ENCODE results near the gene PKIG.
A peak's percentile ranks its signal among the peaks of the same experiment; 100 is the strongest.

Gene PKIG

DNA sequence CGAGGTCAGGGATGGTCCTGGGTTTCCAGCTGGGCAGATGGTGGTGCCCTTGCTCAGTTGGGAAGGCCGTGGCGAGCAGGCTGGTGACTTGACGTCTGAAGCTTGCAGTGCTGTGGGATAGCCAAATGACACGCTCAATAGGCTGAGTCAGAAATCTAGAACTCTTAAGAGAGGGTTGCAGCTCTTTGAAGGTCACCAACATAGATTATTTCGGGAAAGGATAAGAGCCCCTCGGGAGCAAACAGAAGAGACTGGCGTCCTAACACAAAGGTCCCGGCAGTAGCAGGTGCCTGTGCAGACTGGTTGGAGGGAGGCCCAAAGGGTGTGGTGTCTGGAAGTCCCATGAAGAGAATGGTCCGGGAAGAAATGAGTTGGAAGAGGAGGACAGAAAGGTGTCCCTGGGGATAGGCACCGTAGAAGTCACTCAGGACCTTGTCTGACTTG is 18.4 kb downstream of the PKIG start:
- TF ChIP-seq ZFX (IDR thresholded peaks at IDR 0.05) = no peak
- no peak overlapping the region for H3K27ac ChIP-seq

GRCh38 chr20:44601236-44601671 is 18.9 kb downstream of the PKIG start:
- TF ChIP-seq CTCF (conservative IDR thresholded peaks at IDR 0.05) = no peak
- TF ChIP-seq ZFX (IDR thresholded peaks at IDR 0.05) = no peak
- no peak overlapping the region for H3K27ac ChIP-seq

- TF ChIP-seq ZFX (IDR thresholded peaks at IDR 0.05) (no peak), CTCF (conservative IDR thresholded peaks at IDR 0.05) (no peak)
- no peak overlapping the region for H3K27ac ChIP-seq
These were observed 19.4 kb downstream of the PKIG start for GRCh38 chr20:44601801-44602204.

DNA sequence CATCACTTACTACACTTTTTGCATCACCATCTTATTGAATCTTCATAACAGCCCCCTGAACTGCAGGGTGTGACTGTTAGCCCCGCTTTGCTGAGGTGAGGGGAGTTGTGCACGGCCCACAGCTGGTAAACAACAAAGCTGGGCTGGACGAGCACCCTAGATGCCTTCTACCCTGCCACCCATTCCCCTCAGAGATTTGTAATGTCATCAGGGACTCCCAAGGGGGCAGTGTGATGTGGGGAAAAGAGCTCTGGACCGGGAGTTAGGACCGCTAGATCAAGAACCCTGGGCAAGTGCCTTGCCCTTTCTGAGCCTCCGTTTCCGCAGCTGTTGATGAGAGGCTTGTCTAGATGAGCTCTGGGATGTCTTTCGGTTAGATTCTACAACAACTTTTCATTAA is 20.9 kb downstream of the PKIG start:
- no peak overlapping the region for H3K27ac ChIP-seq
- TF ChIP-seq ZFX (IDR thresholded peaks at IDR 0.05) = no peak
- TF ChIP-seq CTCF (conservative IDR thresholded peaks at IDR 0.05) = no peak

- H3K27ac ChIP-seq = no peak overlapping the region
- no peak for TF ChIP-seq ZFX (IDR thresholded peaks at IDR 0.05)
- no peak for TF ChIP-seq CTCF (conservative IDR thresholded peaks at IDR 0.05)
These were observed 24.5 kb downstream of the PKIG start for GRCh38 chr20:44606725-44607441.

- peak overlapping the region; percentile 31; the same call in 1 of the 2 replicates for H3K27ac ChIP-seq
- TF ChIP-seq CTCF (conservative IDR thresholded peaks at IDR 0.05) (no peak), ZFX (IDR thresholded peaks at IDR 0.05) (no peak)
These were observed 26.7 kb downstream of the PKIG start for GRCh38 chr20:44609006-44609515.

GRCh38 chr20:44609516-44610312 is 27.3 kb downstream of the PKIG start:
- peak; percentile 29; the same call in 1 of the 2 replicates for TF ChIP-seq ZFX (IDR thresholded peaks at IDR 0.05)
- peak; percentile 99 for TF ChIP-seq CTCF (conservative IDR thresholded peaks at IDR 0.05)
- peak overlapping the region; percentile 31 for H3K27ac ChIP-seq

Measured in C4-2B (cell line).